H9 (cell line): ENCODE data around the gene NUP210. TPM values are rescaled to one million over a fixed set of nuclear protein-coding genes. Genes with fewer than 3 reads are reported as not detected.

Source experiments
- DNase-seq: peaks from one replicate; pipeline ENCODE4 v3.0.0-alpha.2; 2017
- H2AFZ ChIP-seq: one replicate; pipeline ENCODE4 v1.6.1; 2013; ENCODE audit warnings: mild to moderate bottlenecking, low read length, control low read depth, moderate library complexity
- H2AK5ac ChIP-seq: 2 replicates; pipeline ENCODE4 v1.6.1; 2013; ENCODE audit warnings: low read length, control low read depth, mixed read lengths; ENCODE audit not compliant: insufficient read length
- H2BK120ac ChIP-seq: one replicate; pipeline ENCODE4 v1.6.1; 2013; ENCODE audit warnings: low read depth, mild to moderate bottlenecking, low read length, control low read depth, inconsistent platforms; ENCODE audit not compliant: poor library complexity, severe bottlenecking
- H2BK12ac ChIP-seq: 2 replicates; pipeline ENCODE4 v1.6.1; 2013; ENCODE audit warnings: low read length, control low read depth, mixed read lengths, low read depth; ENCODE audit not compliant: insufficient read length
- H2BK15ac ChIP-seq: 2 replicates; pipeline ENCODE4 v1.6.1; 2013; ENCODE audit warnings: low read depth, low read length, control low read depth
- H2BK20ac ChIP-seq: one replicate; pipeline ENCODE4 v1.6.1; 2013; ENCODE audit warnings: low read depth, mild to moderate bottlenecking, low read length, control low read depth, inconsistent platforms; ENCODE audit not compliant: poor library complexity, severe bottlenecking
- H2BK5ac ChIP-seq: 2 replicates; pipeline ENCODE4 v1.6.1; 2013; ENCODE audit warnings: low read length, control low read depth, mixed read lengths; ENCODE audit not compliant: insufficient read length
- H3K14ac ChIP-seq: 2 replicates; pipeline ENCODE4 v1.6.1; 2013; ENCODE audit warnings: low read length, control low read depth; ENCODE audit not compliant: insufficient read depth
- H3K18ac ChIP-seq: 2 replicates; pipeline ENCODE4 v1.6.1; 2013; ENCODE audit warnings: low read depth, mild to moderate bottlenecking, mixed read lengths, low read length, control low read depth; ENCODE audit not compliant: insufficient read length
- H3K23ac ChIP-seq: 2 replicates; pipeline ENCODE4 v1.6.1; 2013; ENCODE audit warnings: low read length, control low read depth, mixed read lengths, low read depth; ENCODE audit not compliant: insufficient read length
- H3K23me2 ChIP-seq: 2 replicates; pipeline ENCODE4 v1.6.1; 2013; ENCODE audit warnings: low read depth, mild to moderate bottlenecking, mixed read lengths, low read length, control low read depth; ENCODE audit not compliant: insufficient read length, poor library complexity, severe bottlenecking
- H3K27ac ChIP-seq: 2 replicates; pipeline ENCODE4 v1.5.1; 2013; ENCODE audit warnings: low read length, control low read depth, mixed read lengths, low read depth; ENCODE audit not compliant: insufficient read length
- H3K27me3 ChIP-seq: 2 replicates; pipeline ENCODE4 v1.6.1; 2013; ENCODE audit warnings: low read length, control low read depth, inconsistent platforms; ENCODE audit not compliant: insufficient read depth
- H3K4ac ChIP-seq: 2 replicates; pipeline ENCODE4 v1.6.1; 2013; ENCODE audit warnings: low read depth, mild to moderate bottlenecking, control low read depth, inconsistent platforms, low read length, moderate library complexity
- H3K4me1 ChIP-seq: 2 replicates; pipeline ENCODE4 v1.6.1; 2013; ENCODE audit warnings: low read length, control low read depth, inconsistent platforms; ENCODE audit not compliant: insufficient read depth
- H3K4me2 ChIP-seq: 2 replicates; pipeline ENCODE4 v1.6.1; 2013; ENCODE audit warnings: low read length, control low read depth, mixed read lengths; ENCODE audit not compliant: insufficient read length, insufficient read depth
- H3K56ac ChIP-seq: 2 replicates; pipeline ENCODE4 v1.6.1; 2013; ENCODE audit warnings: low read depth, mild to moderate bottlenecking, mixed read lengths, low read length, control low read depth; ENCODE audit not compliant: insufficient read length
- H3K79me1 ChIP-seq: 2 replicates; pipeline ENCODE4 v1.6.1; 2013; ENCODE audit warnings: low read depth, mild to moderate bottlenecking, moderate library complexity, low read length, control low read depth, inconsistent platforms; ENCODE audit not compliant: insufficient read depth, poor library complexity, severe bottlenecking
- H3K79me2 ChIP-seq: 2 replicates; pipeline ENCODE4 v1.6.1; 2013; ENCODE audit warnings: low read length, control low read depth, inconsistent platforms; ENCODE audit not compliant: insufficient read depth
- H3K9ac ChIP-seq: 2 replicates; pipeline ENCODE4 v1.6.1; 2013; ENCODE audit warnings: low read length, control low read depth, mixed read lengths; ENCODE audit not compliant: insufficient read length; ENCODE audit errors: extremely low read depth
- H3K9me3 ChIP-seq: one replicate; pipeline ENCODE4 v1.6.1; 2013; ENCODE audit warnings: low read depth, low read length, inconsistent platforms; ENCODE audit not compliant: control insufficient read depth
- H3T11ph ChIP-seq: one replicate; pipeline ENCODE4 v1.6.1; 2013; ENCODE audit warnings: mild to moderate bottlenecking, low read length, control low read depth, inconsistent platforms
- H4K20me1 ChIP-seq: one replicate; pipeline ENCODE4 v1.6.1; 2013; ENCODE audit not compliant: control insufficient read depth, insufficient read length, insufficient read depth
- H4K5ac ChIP-seq: 2 replicates; pipeline ENCODE4 v1.6.1; 2013; ENCODE audit warnings: low read depth, mild to moderate bottlenecking, mixed read lengths, low read length, control low read depth; ENCODE audit not compliant: insufficient read length
- H4K8ac ChIP-seq: replicated peaks from 2 replicates; pipeline ENCODE4 v1.6.1; 2013; ENCODE audit warnings: low read length, control low read depth, mixed read lengths, low read depth; ENCODE audit not compliant: insufficient read length
- H4K91ac ChIP-seq: 2 replicates; pipeline ENCODE4 v1.6.1; 2013; ENCODE audit warnings: low read depth, mild to moderate bottlenecking, moderate library complexity, mixed read lengths, low read length, control low read depth; ENCODE audit not compliant: insufficient read length
- H3K27ac Mint-ChIP-seq, 3 experiments: 2 replicates in 2 of 3; 3 replicates in 1 of 3; pipeline ENCODE4 v1.8.0; 2020 to 2021; ENCODE audit warnings: mixed read lengths in 3 of 3, mild to moderate bottlenecking in 1 of 3, moderate library complexity in 1 of 3
- H3K27me3 Mint-ChIP-seq: 2 replicates; pipeline ENCODE4 v1.8.0; 2021; ENCODE audit warnings: low read depth, mild to moderate bottlenecking, moderate library complexity, mixed read lengths
- H3K36me3 Mint-ChIP-seq, 3 experiments: 2 replicates in 2 of 3; 3 replicates in 1 of 3; pipeline ENCODE4 v1.8.0; 2020 to 2021; ENCODE audit warnings: low read depth in 3 of 3, mixed read lengths in 3 of 3; ENCODE audit not compliant: insufficient read depth in 1 of 3
- H3K4me1 Mint-ChIP-seq, 2 experiments: 2 replicates each; pipeline ENCODE4 v1.8.0; 2020; ENCODE audit warnings: mixed read lengths in 2 of 2
- H3K4me3 Mint-ChIP-seq, 2 experiments: 2 replicates in 1 of 2; 3 replicates in 1 of 2; pipeline ENCODE4 v1.8.0; 2020 to 2021; ENCODE audit warnings: mild to moderate bottlenecking in 2 of 2, mixed read lengths in 2 of 2, moderate library complexity in 1 of 2
- H3K9me3 Mint-ChIP-seq, 2 experiments: 2 replicates in 1 of 2; 3 replicates in 1 of 2; pipeline ENCODE4 v1.8.0; 2020; ENCODE audit warnings: mild to moderate bottlenecking in 2 of 2, mixed read lengths in 2 of 2, moderate library complexity in 1 of 2
- CTCF ChIP-seq: fragments of 200-600 bp; sonication (generic); conservative IDR thresholded peaks from 3 replicates; pipeline ENCODE4 v1.8.0; 2021; ENCODE audit warnings: antibody characterized with exemption, mild to moderate bottlenecking
- WGBS: extraction: QIAGEN DNeasy Blood & Tissue Kit; methylation state at CpG from one replicate; pipeline ENCODE4 v1.1.7; 2013; ENCODE audit warnings: missing lambda C conversion rate, low lambda C conversion rate, mixed read lengths; ENCODE audit not compliant: insufficient read length; ENCODE audit errors: extremely low coverage; 5-methylcytosine and 5-hydroxymethylcytosine counted together
- total RNA-seq: library from RNA; stranded (reverse); gene quantifications from 2 replicates; pipeline ENCODE4 v1.2.1, GENCODE V29; 2021

The NUP210 gene
- total RNA-seq, 1 experiment from 2014 or later, result 48.8 TPM

DNA sequence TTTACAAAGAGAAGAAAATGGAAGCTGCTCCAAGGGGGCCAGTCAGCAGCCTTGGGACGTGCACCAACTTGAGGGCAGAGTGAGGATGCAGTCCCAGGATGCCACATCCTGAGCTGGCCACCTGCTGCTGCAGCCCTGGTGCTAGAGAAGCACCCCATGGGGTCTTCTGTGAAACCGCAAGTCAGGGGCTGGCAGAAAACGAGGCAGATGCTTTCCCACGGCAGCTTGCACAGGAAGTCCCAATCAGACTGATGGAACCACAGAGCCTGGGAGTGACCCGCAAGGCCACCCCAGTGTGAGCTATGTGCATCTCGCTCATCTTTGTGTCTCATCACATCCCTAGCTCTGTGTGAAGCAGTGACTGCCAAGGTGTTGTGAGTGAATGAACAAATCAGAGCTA, 76.5 kb downstream of the NUP210 start:
- Histone ChIP-seq H4K91ac (no peak overlapping the region), H3K79me1 (no peaks in the 10 kb centered on the region), H4K5ac (no peak overlapping the region), H3K79me2 (no peaks in the 10 kb centered on the region), H3K4me2 (no peak overlapping the region), H3K4me1 (peaks cover 14% of the 10 kb centered on the region; the same call in 1 of the 2 replicates), H4K20me1 (no peaks in the 10 kb centered on the region), H2BK15ac (no peak overlapping the region), H2BK20ac (no peak overlapping the region), H4K8ac (no peak overlapping the region), H3K56ac (no peak overlapping the region), H2BK120ac (no peak overlapping the region), H3K14ac (no peak overlapping the region), H2BK5ac (no peak overlapping the region), H3K18ac (no peak overlapping the region), H3K23me2 (no peaks in the 10 kb centered on the region), H2BK12ac (no peak overlapping the region), H3K9me3 (no peaks in the 10 kb centered on the region), H3K27ac (no peak overlapping the region), H3T11ph (no peak overlapping the region), H3K4ac (no peak overlapping the region), H3K9ac (no peak overlapping the region), H2AK5ac (no peak overlapping the region), H3K27me3 (no peaks in the 10 kb centered on the region), H3K23ac (no peak overlapping the region), H2AFZ (no peak overlapping the region)
- H3K36me3 Mint-ChIP-seq, result peaks cover 29 to 42% (median 31%) of the 10 kb centered on the region in 3 experiments
- peaks cover 47 to 51% of the 10 kb centered on the region in 2 experiments for H3K4me1 Mint-ChIP-seq
- no peak for DNase-seq
- no peaks in the 10 kb centered on the region for H3K27me3 Mint-ChIP-seq
- whole genome bisulfite sequencing, result no CpG with 5 or more reads among the region's 6 CpGs
- TF ChIP-seq CTCF, result no peak
- H3K27ac Mint-ChIP-seq, result no peak overlapping the region; a peak in 1 of 7 replicates
- no peak overlapping the region for H3K4me3 Mint-ChIP-seq
- H3K9me3 Mint-ChIP-seq, result peaks cover 0 to 3% of the 10 kb centered on the region in 2 experiments; a peak in 1 of 5 replicates
